LoVo (cell line): Measurements from ENCODE around the gene NACC2.

ENCODE experiments used
- DNase-seq: peaks from one replicate; pipeline ENCODE4 v3.0.0-alpha.2; 2016; ENCODE audit warnings: low spot score

Gene NACC2

GRCh38 chr9:136021872-136022681 is 73.0 kb downstream of the NACC2 start:
- no peak for DNase-seq

- no peak for DNase-seq
Observed at GRCh38 chr9:136021171-136021871, 73.8 kb downstream of the NACC2 start.

GRCh38 chr9:136020671-136021070 is 74.4 kb downstream of the NACC2 start:
- no peak for DNase-seq

GRCh38 chr9:136020206-136020605 is 74.9 kb downstream of the NACC2 start:
- DNase-seq: no peak

- DNase-seq: no peak
Observed at GRCh38 chr9:136019681-136020060, 75.4 kb downstream of the NACC2 start.

GRCh38 chr9:136019041-136019680 is 75.9 kb downstream of the NACC2 start:
- DNase-seq: no peak

GRCh38 chr9:136018257-136019031 is 76.6 kb downstream of the NACC2 start:
- no peak for DNase-seq

GRCh38 chr9:136017289-136018190 is 77.5 kb downstream of the NACC2 start:
- no peak for DNase-seq

GRCh38 chr9:136016572-136017288 is 78.4 kb downstream of the NACC2 start:
- DNase-seq: no peak

GRCh38 chr9:136015656-136016571 is 79.2 kb downstream of the NACC2 start:
- DNase-seq: no peak

GRCh38 chr9:136014924-136015633 is 80.0 kb downstream of the NACC2 start:
- no peak for DNase-seq

GRCh38 chr9:136014147-136014923 is 80.8 kb downstream of the NACC2 start:
- no peak for DNase-seq

- DNase-seq: no peak
Observed at GRCh38 chr9:136013524-136014034, 81.5 kb downstream of the NACC2 start.

- DNase-seq: no peak
Observed at GRCh38 chr9:136013116-136013515, 82.0 kb downstream of the NACC2 start.

GRCh38 chr9:136012651-136013050 is 82.4 kb downstream of the NACC2 start:
- no peak for DNase-seq

GRCh38 chr9:136011703-136012496 is 83.2 kb downstream of the NACC2 start:
- DNase-seq: no peak

- no peak for DNase-seq
Observed at GRCh38 chr9:136011376-136011702, 83.8 kb downstream of the NACC2 start.
